K562 (cell line): ENCODE results near the gene GCNT2.

ENCODE experiments used
- CBX8 ChIP-seq: fragments of 200-600 bp; sonication (generic); IDR thresholded peaks from 2 replicates; pipeline ENCODE4 v1.6.1; 2012; ENCODE audit warnings: borderline replicate concordance, mixed run types, low read depth, mild to moderate bottlenecking, moderate library complexity, mixed read lengths, low read length, control low read depth, inconsistent platforms; ENCODE audit not compliant: poor library complexity, severe bottlenecking; ENCODE audit errors: extremely low read depth
- FOXO4 ChIP-seq: fragments of 450-650 bp; formaldehyde crosslinking; IDR thresholded peaks from 2 replicates; pipeline ENCODE4 v1.4.0; 2020; ENCODE audit warnings: mild to moderate bottlenecking, moderate library complexity
- KDM5B ChIP-seq: fragments of 200-600 bp; sonication (generic); IDR thresholded peaks from 2 replicates; pipeline ENCODE4 v1.6.1; 2012; ENCODE audit warnings: low read depth, mild to moderate bottlenecking, moderate library complexity, low read length, control low read depth, inconsistent platforms; ENCODE audit not compliant: insufficient replicate concordance
- MXI1 ChIP-seq: IDR thresholded peaks from 2 replicates; pipeline ENCODE4 v1.6.1; 2011; ENCODE audit warnings: low read depth, mild to moderate bottlenecking, improper control_type of control experiment, low read length
- YY1 ChIP-seq, 3 experiments: IDR thresholded peaks; 2 replicates each; pipeline ENCODE4 v1.6.1; 2011; ENCODE audit warnings: low read length in 2 of 3, mild to moderate bottlenecking in 2 of 3, moderate library complexity in 2 of 3, borderline replicate concordance in 1 of 3, control low read depth in 1 of 3, low read depth in 1 of 3; ENCODE audit not compliant: insufficient read depth in 3 of 3, insufficient replicate concordance in 2 of 3, control insufficient read depth in 1 of 3, insufficient read length in 1 of 3; ENCODE audit errors: extremely low read depth in 1 of 3

- no peak for TF ChIP-seq MXI1
- no peak for TF ChIP-seq YY1 (IDR thresholded peaks at IDR 0.05; ENCODE audit: borderline replicate concordance in 1 of 3, control insufficient read depth in 1 of 3, extremely low read depth in 1 of 3, insufficient read depth in 3 of 3, insufficient read length in 1 of 3, insufficient replicate concordance in 2 of 3, low read depth in 1 of 3, low read length in 2 of 3)
- TF ChIP-seq FOXO4 (CRISPR knock-in tag), result no peak
- no peak for TF ChIP-seq KDM5B
- TF ChIP-seq CBX8, result no peak
Observed at GRCh38 chr6:10662742-10663141, 141.6 kb downstream of the GCNT2 start.
